GM18520 (cell line): ENCODE measurements around the gene INHBB.

Experiments
- ATAC-seq: cut with Tn5 transposase; IDR thresholded peaks from one replicate; pipeline ENCODE4 v1.9.1; 2021; ENCODE audit not compliant: unreplicated experiment

INHBB gene

GRCh38 chr2:120354935-120355779, 9.2 kb downstream of the INHBB start:
- no peak for ATAC-seq

GRCh38 chr2:120355780-120356266, 9.9 kb downstream of the INHBB start:
- ATAC-seq = no peak

GRCh38 chr2:120357768-120358167, 11.8 kb downstream of the INHBB start:
- ATAC-seq = no peak

GRCh38 chr2:120358734-120359465, 13.0 kb downstream of the INHBB start:
- ATAC-seq = no peak

GRCh38 chr2:120360307-120360855, 14.4 kb downstream of the INHBB start:
- ATAC-seq = no peak

GRCh38 chr2:120362926-120363325, 17.0 kb downstream of the INHBB start:
- no peak for ATAC-seq

- no peak for ATAC-seq
Measured at GRCh38 chr2:120365236-120365793, 19.4 kb downstream of the INHBB start.

GRCh38 chr2:120366698-120367097, 20.8 kb downstream of the INHBB start:
- no peak for ATAC-seq

- ATAC-seq = no peak
Measured at GRCh38 chr2:120367221-120367620, 21.3 kb downstream of the INHBB start.

- no peak for ATAC-seq
Measured at GRCh38 chr2:120367649-120368048, 21.7 kb downstream of the INHBB start.

- ATAC-seq = no peak
Measured at GRCh38 chr2:120368086-120368485, 22.1 kb downstream of the INHBB start.

- no peak for ATAC-seq
Measured at GRCh38 chr2:120369250-120369649, 23.3 kb downstream of the INHBB start.

- ATAC-seq = no peak
Measured at GRCh38 chr2:120371969-120372625, 26.2 kb downstream of the INHBB start.

- no peak for ATAC-seq
Measured at GRCh38 chr2:120372816-120373215, 26.9 kb downstream of the INHBB start.

- ATAC-seq = no peak
Measured at GRCh38 chr2:120373424-120373823, 27.5 kb downstream of the INHBB start.

GRCh38 chr2:120374821-120375220, 28.9 kb downstream of the INHBB start:
- ATAC-seq = no peak

- ATAC-seq = no peak
Measured at GRCh38 chr2:120375251-120376020, 29.5 kb downstream of the INHBB start.

- ATAC-seq = no peak
Measured at GRCh38 chr2:120376101-120376500, 30.2 kb downstream of the INHBB start.

- ATAC-seq = no peak
Measured at GRCh38 chr2:120376679-120377640, 31.0 kb downstream of the INHBB start.
